ENCODE data around the gene CTF1. TPM values are rescaled to one million over a fixed set of nuclear protein-coding genes. Genes with fewer than 3 reads are reported as not detected.

CTF1 gene
- total RNA-seq, 1 experiment from 2014 or later, result 1.4 TPM

- H3K27ac ChIP-seq (ENCODE audit: low read depth, low read length), result peak overlapping the region; percentile 38; the same call in 1 of the 2 replicates
- H2AFZ ChIP-seq (ENCODE audit: low read depth, low read length, poor library complexity, severe bottlenecking), result no peak overlapping the region
- ATAC-seq, result no peak
Observed at GRCh38 chr16:30942426-30942806, 46.0 kb downstream of the CTF1 start.

More at GRCh38 chr16:30942426-30942806, 46.0 kb downstream of the CTF1 start:
- no TSS peak for BruUV-seq (replicated peaks)
- Histone ChIP-seq H3K9me3 (ENCODE audit: control insufficient read depth in 1 of 2, insufficient read depth in 1 of 2, low read depth in 1 of 2, low read length in 2 of 2) (no peaks in the 10 kb centered on the region), H3K9me2 (ENCODE audit: insufficient read depth) (no peaks in the 10 kb centered on the region), H3K79me2 (ENCODE audit: insufficient read depth, low read length) (peaks cover 1% of the 10 kb centered on the region; the same call in 1 of the 2 replicates), H3K4me1 (ENCODE audit: control insufficient read depth in 1 of 2, insufficient read depth in 2 of 2, low read length in 2 of 2) (peaks cover 5 to 12% of the 10 kb centered on the region in 2 experiments; a peak in 3 of 4 replicates), H3K27me3 (ENCODE audit: insufficient read depth, low read length) (no peaks in the 10 kb centered on the region), H3K4me3 (replicated peaks in 1 of 2; ENCODE audit: low read depth in 1 of 2, low read length in 2 of 2) (no peak overlapping the region), H3K36me3 (ENCODE audit: control insufficient read depth in 1 of 2, insufficient read depth in 2 of 2, low read length in 2 of 2) (peaks cover 14 to 20% of the 10 kb centered on the region in 2 experiments), H4K20me1 (ENCODE audit: insufficient read depth) (no peaks in the 10 kb centered on the region), H3K9ac (ENCODE audit: low read length) (peak overlapping the region; percentile 25; the same call in 1 of the 2 replicates), H3K4me2 (ENCODE audit: low read length) (peak overlapping the region; percentile 50)
- DNase-seq (ENCODE audit: low read depth, low spot score), result no peak
- intact Hi-C loops (cut with micrococcal nuclease), result no loop called here
- POLR2A ChIA-PET, result interaction anchor here (1.3 to 1.6 kb wide), 2 partner anchors 11 to 136 kb away, joined by 3 read pairs; no protein-coding TSS in a partner anchor
- RAD21 ChIA-PET (ENCODE audit: low non-redundant PET in 1 of 2, low total read pairs in 2 of 2, uncharacterized antibody in 2 of 2, unreplicated experiment in 2 of 2), result interaction anchor here (0.8 to 1.3 kb wide), 2 partner anchors 98 kb away, joined by 3 to 4 read pairs; no protein-coding TSS in a partner anchor
- CTCF ChIA-PET, result interaction anchor here (0.8 to 2.4 kb wide), 6 partner anchors 11 to 500 kb away, joined by 3 to 13 read pairs (median 5); partner anchors contain the start of gene ZNF843
- TF ChIP-seq POLR2A (IDR thresholded peaks at IDR 0.05; ENCODE audit: borderline replicate concordance, extremely low read depth, insufficient read depth, insufficient read length) (no peak), TCF7L2 (IDR thresholded peaks at IDR 0.05; ENCODE audit: borderline replicate concordance, extremely low read depth, insufficient read depth, insufficient read length) (no peak), EZH2phosphoT487 (IDR thresholded peaks at IDR 0.05; ENCODE audit: borderline replicate concordance) (no peak), CEBPB (IDR thresholded peaks at IDR 0.05; ENCODE audit: low read depth) (no peak), ZNF274 (IDR thresholded peaks at IDR 0.05; ENCODE audit: low read depth, low read length) (no peak), ZFX (IDR thresholded peaks at IDR 0.05) (no peak), ELF1 (IDR thresholded peaks at IDR 0.05; ENCODE audit: borderline replicate concordance, low read depth) (no peak), EGR1 (IDR thresholded peaks at IDR 0.05; ENCODE audit: low read depth) (no peak), SIN3A (IDR thresholded peaks at IDR 0.05; ENCODE audit: low read depth) (no peak), YY1 (IDR thresholded peaks at IDR 0.05; ENCODE audit: extremely low read depth, insufficient replicate concordance, low read depth, low read length) (no peak), RAD21 (IDR thresholded peaks at IDR 0.05; ENCODE audit: low read depth) (no peak), SP1 (IDR thresholded peaks at IDR 0.05; ENCODE audit: low read depth) (no peak), REST (IDR thresholded peaks at IDR 0.05; ENCODE audit: low read depth) (no peak), CTCF (IDR thresholded peaks at IDR 0.05 in 2 of 3, conservative IDR thresholded peaks at IDR 0.05 in 1 of 3; ENCODE audit: borderline replicate concordance in 1 of 3, insufficient read depth in 1 of 3, low read depth in 2 of 3, low read length in 2 of 3) (no peak), SRF (IDR thresholded peaks at IDR 0.05; ENCODE audit: low read depth) (no peak)
- TF ChIP-seq, protein P1, sequence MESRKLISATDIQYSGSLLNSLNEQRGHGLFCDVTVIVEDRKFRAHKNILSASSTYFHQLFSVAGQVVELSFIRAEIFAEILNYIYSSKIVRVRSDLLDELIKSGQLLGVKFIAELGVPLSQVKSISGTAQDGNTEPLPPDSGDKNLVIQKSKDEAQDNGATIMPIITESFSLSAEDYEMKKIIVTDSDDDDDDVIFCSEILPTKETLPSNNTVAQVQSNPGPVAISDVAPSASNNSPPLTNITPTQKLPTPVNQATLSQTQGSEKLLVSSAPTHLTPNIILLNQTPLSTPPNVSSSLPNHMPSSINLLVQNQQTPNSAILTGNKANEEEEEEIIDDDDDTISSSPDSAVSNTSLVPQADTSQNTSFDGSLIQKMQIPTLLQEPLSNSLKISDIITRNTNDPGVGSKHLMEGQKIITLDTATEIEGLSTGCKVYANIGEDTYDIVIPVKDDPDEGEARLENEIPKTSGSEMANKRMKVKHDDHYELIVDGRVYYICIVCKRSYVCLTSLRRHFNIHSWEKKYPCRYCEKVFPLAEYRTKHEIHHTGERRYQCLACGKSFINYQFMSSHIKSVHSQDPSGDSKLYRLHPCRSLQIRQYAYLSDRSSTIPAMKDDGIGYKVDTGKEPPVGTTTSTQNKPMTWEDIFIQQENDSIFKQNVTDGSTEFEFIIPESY (IDR thresholded peaks at IDR 0.05; ENCODE audit: extremely low read depth, insufficient replicate concordance, low read length), result no peak
- TF ChIP-seq, protein P2, sequence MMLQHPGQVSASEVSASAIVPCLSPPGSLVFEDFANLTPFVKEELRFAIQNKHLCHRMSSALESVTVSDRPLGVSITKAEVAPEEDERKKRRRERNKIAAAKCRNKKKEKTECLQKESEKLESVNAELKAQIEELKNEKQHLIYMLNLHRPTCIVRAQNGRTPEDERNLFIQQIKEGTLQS (IDR thresholded peaks at IDR 0.05), result no peak

Measured in HCT116 (cell line).